ENCODE results near the gene DNASE1L3. TPM values are rescaled to one million over a fixed set of nuclear protein-coding genes. Genes with fewer than 3 reads are reported as not detected.
A peak's percentile ranks its signal among the peaks of the same experiment; 100 is the strongest.

DNASE1L3 gene
- total and polyA plus RNA-seq, 2 of the 4 experiments (the other 2 are of a cell fraction) = not detected

DNA sequence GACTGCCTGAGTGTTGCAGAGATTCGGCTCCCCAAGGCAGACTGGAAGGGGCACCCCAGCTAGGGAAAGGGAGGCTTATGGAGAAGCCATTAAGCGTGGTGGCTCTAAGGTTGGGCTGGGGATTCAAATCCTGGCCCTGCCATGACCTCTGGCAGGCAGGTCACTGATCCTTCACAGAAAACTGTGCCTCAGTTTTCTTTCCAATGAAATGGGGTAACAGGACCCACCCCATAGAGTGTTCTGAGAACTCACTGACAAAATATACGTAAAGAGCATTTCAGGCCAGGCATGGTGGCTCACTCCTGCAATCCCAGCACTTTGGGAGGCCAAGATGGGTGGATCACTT, 34.6 kb downstream of the DNASE1L3 start:
- no peak overlapping the region for H2BK120ac ChIP-seq (ENCODE audit: low read depth, low read length)
- intact Hi-C loops (cut with micrococcal nuclease) = loop anchor here (5.0 kb wide), 1 partner anchor 41 kb away; no protein-coding TSS in a partner anchor
- no peak overlapping the region for H2AK9ac ChIP-seq (replicated peaks; ENCODE audit: low read depth, low read length, poor library complexity)
- no peaks in the 10 kb centered on the region for H3K9me1 ChIP-seq (ENCODE audit: insufficient read depth, low read length)
- in situ Hi-C loops (cut with MboI; ENCODE audit: low sequenced_read_pairs) = loop anchor here (25.0 kb wide), 1 partner anchor 236 kb away; no protein-coding TSS in a partner anchor
- H3K56ac ChIP-seq (ENCODE audit: extremely low read depth, insufficient read depth, low read length) = no peak overlapping the region
- no peak overlapping the region for H4K91ac ChIP-seq (ENCODE audit: insufficient read depth, low read depth, low read length)
- CTCF ChIA-PET = no interaction called here
- H3K4me2 ChIP-seq (ENCODE audit: low read depth, low read length) = no peak overlapping the region
- no peak overlapping the region for H2BK15ac ChIP-seq (ENCODE audit: low read depth, low read length)
- H3K27me3 ChIP-seq (ENCODE audit: control insufficient read depth, insufficient read depth, low read length) = no peaks in the 10 kb centered on the region; the same call in 1 of the 2 replicates
- no peak overlapping the region for H2BK20ac ChIP-seq (ENCODE audit: low read depth, low read length)
- no peak overlapping the region for H3K9ac ChIP-seq (ENCODE audit: low read depth, low read length)
- H3K4me3 ChIP-seq (ENCODE audit: insufficient read depth, low read depth, low read length) = no peak overlapping the region
- H3K23ac ChIP-seq (ENCODE audit: low read depth, low read length) = no peak overlapping the region
- dilution Hi-C loops (cut with HindIII; ENCODE audit: low sequenced_read_pairs, unreplicated experiment) = no loop called here
- H3K4ac ChIP-seq (ENCODE audit: low read depth, low read length) = no peak overlapping the region
- BruUV-seq (replicated peaks) = no TSS peak
- peak overlapping the region; percentile 0 for H2AFZ ChIP-seq (replicated peaks; ENCODE audit: low read length, poor library complexity)
- no peak overlapping the region for H2AK5ac ChIP-seq (ENCODE audit: low read depth, low read length)
- no peak for ATAC-seq (ENCODE audit: low read depth)
- DNase-seq = no peak
- no peak overlapping the region for H2BK5ac ChIP-seq (ENCODE audit: low read depth, low read length, poor library complexity, severe bottlenecking)
- WGBS, 2 experiments (ENCODE audit: extremely low coverage in 2 of 2, insufficient read length in 1 of 2) = 80% methylated on average over 1 of the region's 3 CpGs; no CpG with 5 or more reads in 1 of the 2 experiments
- no peak overlapping the region for H3K14ac ChIP-seq (replicated peaks; ENCODE audit: low read depth, low read length)
- H3K9me3 ChIP-seq (ENCODE audit: control insufficient read depth, insufficient read depth, low read length) = no peaks in the 10 kb centered on the region
- H3K18ac ChIP-seq (ENCODE audit: low read depth, low read length) = no peak overlapping the region
- H3K4me1 ChIP-seq (ENCODE audit: control insufficient read depth, insufficient read depth, low read length) = peaks cover 7% of the 10 kb centered on the region
- H3K79me1 ChIP-seq (ENCODE audit: low read depth in 1 of 2, low read length in 2 of 2) = no peaks in the 10 kb centered on the region
- POLR2A ChIA-PET (ENCODE audit: unreplicated experiment) = no interaction called here
- peaks cover 4% of the 10 kb centered on the region for H4K20me1 ChIP-seq (ENCODE audit: insufficient read depth, low read length)
- TF ChIP-seq MAFK (IDR thresholded peaks at IDR 0.05; ENCODE audit: low read depth, low read length) = no peak
- TF ChIP-seq, protein P1, sequence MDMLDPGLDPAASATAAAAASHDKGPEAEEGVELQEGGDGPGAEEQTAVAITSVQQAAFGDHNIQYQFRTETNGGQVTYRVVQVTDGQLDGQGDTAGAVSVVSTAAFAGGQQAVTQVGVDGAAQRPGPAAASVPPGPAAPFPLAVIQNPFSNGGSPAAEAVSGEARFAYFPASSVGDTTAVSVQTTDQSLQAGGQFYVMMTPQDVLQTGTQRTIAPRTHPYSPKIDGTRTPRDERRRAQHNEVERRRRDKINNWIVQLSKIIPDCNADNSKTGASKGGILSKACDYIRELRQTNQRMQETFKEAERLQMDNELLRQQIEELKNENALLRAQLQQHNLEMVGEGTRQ (IDR thresholded peaks at IDR 0.05; ENCODE audit: low read depth, low read length) = no peak
- no peak for TF ChIP-seq POLR2A (IDR thresholded peaks at IDR 0.05; ENCODE audit: low read depth, low read length)
- no peak for TF ChIP-seq CHD1 (IDR thresholded peaks at IDR 0.05; ENCODE audit: low read depth, low read length)
- no peak for TF ChIP-seq RFX5 (IDR thresholded peaks at IDR 0.05; ENCODE audit: low read depth, low read length)
- TF ChIP-seq RAD21 (IDR thresholded peaks at IDR 0.05; ENCODE audit: low read length) = no peak
- TF ChIP-seq BHLHE40 (IDR thresholded peaks at IDR 0.05; ENCODE audit: low read depth, low read length) = no peak
- TF ChIP-seq, protein P2, sequence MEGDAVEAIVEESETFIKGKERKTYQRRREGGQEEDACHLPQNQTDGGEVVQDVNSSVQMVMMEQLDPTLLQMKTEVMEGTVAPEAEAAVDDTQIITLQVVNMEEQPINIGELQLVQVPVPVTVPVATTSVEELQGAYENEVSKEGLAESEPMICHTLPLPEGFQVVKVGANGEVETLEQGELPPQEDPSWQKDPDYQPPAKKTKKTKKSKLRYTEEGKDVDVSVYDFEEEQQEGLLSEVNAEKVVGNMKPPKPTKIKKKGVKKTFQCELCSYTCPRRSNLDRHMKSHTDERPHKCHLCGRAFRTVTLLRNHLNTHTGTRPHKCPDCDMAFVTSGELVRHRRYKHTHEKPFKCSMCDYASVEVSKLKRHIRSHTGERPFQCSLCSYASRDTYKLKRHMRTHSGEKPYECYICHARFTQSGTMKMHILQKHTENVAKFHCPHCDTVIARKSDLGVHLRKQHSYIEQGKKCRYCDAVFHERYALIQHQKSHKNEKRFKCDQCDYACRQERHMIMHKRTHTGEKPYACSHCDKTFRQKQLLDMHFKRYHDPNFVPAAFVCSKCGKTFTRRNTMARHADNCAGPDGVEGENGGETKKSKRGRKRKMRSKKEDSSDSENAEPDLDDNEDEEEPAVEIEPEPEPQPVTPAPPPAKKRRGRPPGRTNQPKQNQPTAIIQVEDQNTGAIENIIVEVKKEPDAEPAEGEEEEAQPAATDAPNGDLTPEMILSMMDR (conservative IDR thresholded peaks at IDR 0.05; ENCODE audit: low read depth, low read length) = no peak
- no peak for TF ChIP-seq CEBPB (IDR thresholded peaks at IDR 0.05; ENCODE audit: low read depth, low read length)
- TF ChIP-seq FOS (IDR thresholded peaks at IDR 0.05; ENCODE audit: low read depth, low read length) = no peak
- no peak for TF ChIP-seq MAZ (IDR thresholded peaks at IDR 0.05; ENCODE audit: borderline replicate concordance, low read depth, low read length)
- TF ChIP-seq, protein P3, sequence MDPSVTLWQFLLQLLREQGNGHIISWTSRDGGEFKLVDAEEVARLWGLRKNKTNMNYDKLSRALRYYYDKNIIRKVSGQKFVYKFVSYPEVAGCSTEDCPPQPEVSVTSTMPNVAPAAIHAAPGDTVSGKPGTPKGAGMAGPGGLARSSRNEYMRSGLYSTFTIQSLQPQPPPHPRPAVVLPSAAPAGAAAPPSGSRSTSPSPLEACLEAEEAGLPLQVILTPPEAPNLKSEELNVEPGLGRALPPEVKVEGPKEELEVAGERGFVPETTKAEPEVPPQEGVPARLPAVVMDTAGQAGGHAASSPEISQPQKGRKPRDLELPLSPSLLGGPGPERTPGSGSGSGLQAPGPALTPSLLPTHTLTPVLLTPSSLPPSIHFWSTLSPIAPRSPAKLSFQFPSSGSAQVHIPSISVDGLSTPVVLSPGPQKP (IDR thresholded peaks at IDR 0.05; ENCODE audit: borderline replicate concordance, low read depth, low read length) = no peak
- no peak for TF ChIP-seq NFE2L2 (IDR thresholded peaks at IDR 0.05; ENCODE audit: low read depth, low read length)
- no peak for TF ChIP-seq MXI1 (IDR thresholded peaks at IDR 0.05; ENCODE audit: borderline replicate concordance, low read depth, low read length)
- no peak for TF ChIP-seq RCOR1 (IDR thresholded peaks at IDR 0.05; ENCODE audit: insufficient replicate concordance, low read length)
- H3K36me3 ChIP-seq (ENCODE audit: control insufficient read depth, insufficient read depth, low read length) = peaks cover 13% of the 10 kb centered on the region
- H3K27ac ChIP-seq (ENCODE audit: insufficient read depth, low read length) = no peak overlapping the region
- no peak overlapping the region for H4K5ac ChIP-seq (ENCODE audit: low read depth, low read length)
- no peak overlapping the region for H4K8ac ChIP-seq (ENCODE audit: low read depth in 2 of 2, low read length in 2 of 2)

All from IMR-90 (cell line).